ENCODE results near the gene CNTNAP2. TPM values are rescaled to one million over a fixed set of nuclear protein-coding genes. Genes with fewer than 3 reads are reported as not detected.
"Not testable (repeated sequence)": the region's sequence is repeated elsewhere in the genome, so short reads cannot be mapped to it uniquely, and the experiment has no call there.

Gene CNTNAP2
- total RNA-seq, 1 experiment from 2014 or later = 60.0 TPM

GRCh38 chr7:148464947-148465346, 2348.3 kb downstream of the CNTNAP2 start:
- DNase-seq (ENCODE audit: low spot score) = no peak
- no peaks in the 10 kb centered on the region for H3K27me3 ChIP-seq (replicated peaks; ENCODE audit: insufficient read depth, low read depth, low read length, poor library complexity)
- TF ChIP-seq CTCF (conservative IDR thresholded peaks at IDR 0.05; ENCODE audit: low read depth, low read length) = no peak
- TF ChIP-seq EZH2 (IDR thresholded peaks at IDR 0.05; ENCODE audit: borderline replicate concordance, low read depth, low read length, poor library complexity, severe bottlenecking) = no peak
- ChIA-PET CTCF (no interaction called here), POLR2A (ENCODE audit: low non-redundant PET) (no interaction called here)
- intact Hi-C loops (cut with micrococcal nuclease; ENCODE audit: unreplicated experiment) = no loop called here
- no peak overlapping the region for H3K27ac ChIP-seq (ENCODE audit: low read depth, low read length, poor library complexity, severe bottlenecking)
- no peak overlapping the region for H3K4me3 ChIP-seq (ENCODE audit: low read depth, low read length, poor library complexity, severe bottlenecking)
- no TSS peak for BruUV-seq (replicated peaks)
- no peaks in the 10 kb centered on the region for H3K9me3 ChIP-seq (ENCODE audit: low read depth, low read length, poor library complexity, severe bottlenecking)
- no peaks in the 10 kb centered on the region for H3K36me3 ChIP-seq (ENCODE audit: insufficient read depth, low read length, poor library complexity, severe bottlenecking)
- H3K4me1 ChIP-seq (ENCODE audit: insufficient read depth, low read length, poor library complexity, severe bottlenecking) = no peaks in the 10 kb centered on the region

GRCh38 chr7:148465441-148465840, 2348.8 kb downstream of the CNTNAP2 start:
- H3K4me3 ChIP-seq (ENCODE audit: low read depth, low read length, poor library complexity, severe bottlenecking); H3K27me3 ChIP-seq (replicated peaks; ENCODE audit: insufficient read depth, low read depth, low read length, poor library complexity); H3K9me3 ChIP-seq (ENCODE audit: low read depth, low read length, poor library complexity, severe bottlenecking); H3K36me3 ChIP-seq (ENCODE audit: insufficient read depth, low read length, poor library complexity, severe bottlenecking); H3K27ac ChIP-seq (ENCODE audit: low read depth, low read length, poor library complexity, severe bottlenecking); POLR2A ChIA-PET (ENCODE audit: low non-redundant PET); H3K4me1 ChIP-seq (ENCODE audit: insufficient read depth, low read length, poor library complexity, severe bottlenecking); intact Hi-C loops (cut with micrococcal nuclease; ENCODE audit: unreplicated experiment); BruUV-seq (replicated peaks); DNase-seq (ENCODE audit: low spot score); CTCF ChIA-PET: not testable (repeated sequence)

- ChIA-PET CTCF (no interaction called here), POLR2A (ENCODE audit: low non-redundant PET) (no interaction called here)
- no TSS peak for BruUV-seq (replicated peaks)
- no peak for DNase-seq (ENCODE audit: low spot score)
- H3K36me3 ChIP-seq (ENCODE audit: insufficient read depth, low read length, poor library complexity, severe bottlenecking) = no peaks in the 10 kb centered on the region
- H3K4me3 ChIP-seq (ENCODE audit: low read depth, low read length, poor library complexity, severe bottlenecking) = no peak overlapping the region
- intact Hi-C loops (cut with micrococcal nuclease; ENCODE audit: unreplicated experiment) = no loop called here
- TF ChIP-seq EZH2 (IDR thresholded peaks at IDR 0.05; ENCODE audit: borderline replicate concordance, low read depth, low read length, poor library complexity, severe bottlenecking) = no peak
- TF ChIP-seq CTCF (conservative IDR thresholded peaks at IDR 0.05; ENCODE audit: low read depth, low read length) = no peak
- H3K9me3 ChIP-seq (ENCODE audit: low read depth, low read length, poor library complexity, severe bottlenecking) = no peaks in the 10 kb centered on the region
- no peaks in the 10 kb centered on the region for H3K4me1 ChIP-seq (ENCODE audit: insufficient read depth, low read length, poor library complexity, severe bottlenecking)
- no peaks in the 10 kb centered on the region for H3K27me3 ChIP-seq (replicated peaks; ENCODE audit: insufficient read depth, low read depth, low read length, poor library complexity)
- H3K27ac ChIP-seq (ENCODE audit: low read depth, low read length, poor library complexity, severe bottlenecking) = no peak overlapping the region
Observed at GRCh38 chr7:148466120-148466519, 2349.5 kb downstream of the CNTNAP2 start.

- no peaks in the 10 kb centered on the region for H3K4me1 ChIP-seq (ENCODE audit: insufficient read depth, low read length, poor library complexity, severe bottlenecking)
- ChIA-PET CTCF (interaction anchor here (0.6 kb wide), 1 partner anchor 472 kb away, joined by 3 read pairs; no protein-coding TSS in a partner anchor), POLR2A (ENCODE audit: low non-redundant PET) (no interaction called here)
- no peaks in the 10 kb centered on the region for H3K9me3 ChIP-seq (ENCODE audit: low read depth, low read length, poor library complexity, severe bottlenecking)
- intact Hi-C loops (cut with micrococcal nuclease; ENCODE audit: unreplicated experiment) = no loop called here
- no peak for TF ChIP-seq CTCF (conservative IDR thresholded peaks at IDR 0.05; ENCODE audit: low read depth, low read length)
- no peak for TF ChIP-seq EZH2 (IDR thresholded peaks at IDR 0.05; ENCODE audit: borderline replicate concordance, low read depth, low read length, poor library complexity, severe bottlenecking)
- DNase-seq (ENCODE audit: low spot score) = no peak
- H3K27ac ChIP-seq (ENCODE audit: low read depth, low read length, poor library complexity, severe bottlenecking) = no peak overlapping the region
- no peak overlapping the region for H3K4me3 ChIP-seq (ENCODE audit: low read depth, low read length, poor library complexity, severe bottlenecking)
- no peaks in the 10 kb centered on the region for H3K27me3 ChIP-seq (replicated peaks; ENCODE audit: insufficient read depth, low read depth, low read length, poor library complexity)
- no TSS peak for BruUV-seq (replicated peaks)
- no peaks in the 10 kb centered on the region for H3K36me3 ChIP-seq (ENCODE audit: insufficient read depth, low read length, poor library complexity, severe bottlenecking)
Observed at GRCh38 chr7:148468700-148469098, 2352.1 kb downstream of the CNTNAP2 start.
